Left ventricle myocardium superior (tissue), 1 donor: ENCODE measurements around the gene ROR1. TPM values are rescaled to one million over a fixed set of nuclear protein-coding genes. Genes with fewer than 3 reads are reported as not detected.

ENCODE experiments used
- ATAC-seq: fragments of 200-7000 bp; cut with Tn5 transposase; one replicate; pipeline ENCODE4 v1.9.1; 2020; ENCODE audit warnings: mild to moderate bottlenecking, moderate library complexity
- DNase-seq: peaks from one replicate; pipeline ENCODE4 v3.0.0-alpha.2; 2020
- intact Hi-C: fragments of 100-400 bp; cut with micrococcal nuclease; formaldehyde crosslinking; loops from one replicate; pipeline ENCODE4 v1.11.0; 2022
- total RNA-seq: library from RNA; stranded (reverse); fragmentation: NEBNext Ultra II Directional; extraction: Animal tissue kit (Norgen Biotek cat#: 25700); gene quantifications from one replicate; pipeline ENCODE4 v1.2.1, GENCODE V29; 2021
- donor health status: DM: no; HTN: yes; CAD: no; lungs with severe emphysema.

Gene ROR1
- total RNA-seq, 1 donor from 2014 or later = 9.0 TPM

DNA sequence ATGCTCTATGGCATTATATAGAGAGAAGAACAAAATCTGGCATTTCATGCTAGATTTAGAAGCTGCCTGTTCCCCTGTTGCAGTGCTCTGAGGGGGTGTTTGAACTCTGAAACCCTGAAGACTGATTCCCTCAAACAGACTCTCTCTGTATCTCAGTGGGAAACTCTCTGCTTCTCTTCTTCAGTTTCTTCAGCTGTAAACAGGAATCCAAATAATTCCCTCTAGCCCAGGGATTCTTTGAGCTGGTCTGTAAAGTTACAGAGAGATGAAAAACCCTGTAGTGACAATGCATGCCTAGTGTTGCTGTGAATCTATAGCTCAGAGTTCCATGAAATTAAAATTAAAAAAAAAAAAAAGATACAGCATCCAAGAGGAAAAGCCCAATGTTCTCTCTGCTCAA lies 17.0 kb upstream of the ROR1 start:
- intact Hi-C loops = no loop called here
- no peak for DNase-seq
- no peak for ATAC-seq

DNA sequence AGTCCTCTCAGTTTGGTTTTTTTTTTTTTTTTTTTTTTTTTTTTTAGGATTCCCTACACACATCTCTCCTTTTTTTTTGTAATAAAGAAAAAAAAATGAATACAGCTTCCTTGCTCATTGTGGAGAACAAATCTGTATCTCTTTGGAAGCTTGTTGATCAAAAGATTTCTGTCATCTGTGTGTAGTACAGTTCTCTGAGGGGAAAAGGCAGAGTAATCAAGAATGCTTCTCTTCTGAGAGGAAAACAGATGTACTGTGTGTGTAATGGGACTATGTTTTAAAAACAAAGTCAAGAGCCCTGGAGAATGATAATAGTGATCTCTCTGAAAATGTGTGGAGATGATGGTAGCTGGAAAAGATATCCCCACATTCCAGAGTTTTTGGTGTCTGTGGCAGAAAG lies 16.5 kb upstream of the ROR1 start:
- ATAC-seq = no peak
- intact Hi-C loops = no loop called here
- no peak for DNase-seq

DNA sequence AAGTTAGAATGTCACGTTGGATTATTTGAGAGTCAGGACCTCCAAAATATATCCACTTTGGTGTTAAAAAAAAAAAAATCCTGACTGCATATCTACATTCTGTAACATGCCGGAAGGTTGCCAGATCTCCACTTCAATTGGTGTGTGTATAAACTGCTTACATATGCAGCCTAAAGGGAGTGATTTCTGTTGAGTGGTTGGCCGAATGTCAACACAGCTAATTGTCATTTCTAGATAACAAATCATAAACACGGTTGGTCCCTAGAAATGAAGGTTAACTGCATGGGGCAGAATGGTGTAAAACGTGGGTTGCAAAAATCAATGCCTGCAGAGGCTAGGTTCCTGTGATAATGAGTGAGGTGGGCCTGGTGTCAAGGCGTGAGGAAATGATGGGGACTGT lies 15.0 kb upstream of the ROR1 start:
- DNase-seq = no peak
- ATAC-seq = no peak
- intact Hi-C loops = no loop called here

DNA sequence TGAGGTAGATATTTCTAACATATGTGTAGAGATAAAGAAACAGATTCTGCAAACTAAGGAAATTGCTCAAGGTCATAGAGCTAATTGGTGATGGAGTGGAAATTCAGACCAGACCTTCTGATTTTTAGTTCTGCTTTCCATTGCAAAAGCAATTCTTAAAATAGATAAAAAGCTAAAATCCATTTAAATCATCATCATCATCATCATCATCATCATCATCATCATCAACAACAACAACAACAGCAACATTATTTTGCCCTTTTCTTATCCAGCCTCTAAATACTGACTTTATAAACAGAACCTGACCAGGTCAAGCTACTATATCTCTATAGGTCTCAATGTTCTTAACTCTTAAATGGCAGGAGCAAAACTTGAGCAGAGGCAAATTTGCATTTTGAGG lies 14.0 kb upstream of the ROR1 start:
- DNase-seq (no peak), ATAC-seq (no peak)
- intact Hi-C loops = no loop called here

DNA sequence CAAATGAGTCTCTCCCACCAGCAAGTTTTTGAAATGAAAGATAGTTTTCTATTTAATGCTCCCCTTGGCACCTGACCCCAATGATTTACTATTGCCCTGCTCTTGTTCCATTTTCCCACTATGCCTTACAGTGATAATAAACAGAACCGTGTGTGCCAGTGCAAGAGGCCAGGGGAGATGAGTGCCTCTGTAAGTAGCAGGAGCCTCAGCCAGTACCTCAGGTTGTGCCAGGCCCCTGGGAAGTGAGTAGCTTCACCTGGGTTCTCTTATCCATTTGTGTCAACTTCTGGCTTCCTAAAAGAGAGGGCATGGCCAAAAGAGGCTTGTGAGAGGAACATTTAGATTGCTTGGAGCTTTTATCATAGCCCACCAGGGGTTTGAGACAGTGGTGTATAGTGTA lies 3.4 kb upstream of the ROR1 start:
- intact Hi-C loops = loop anchor here (10.0 kb wide), 2 partner anchors 144 to 364 kb away; no protein-coding TSS in a partner anchor
- DNase-seq (no peak), ATAC-seq (no peak)

DNA sequence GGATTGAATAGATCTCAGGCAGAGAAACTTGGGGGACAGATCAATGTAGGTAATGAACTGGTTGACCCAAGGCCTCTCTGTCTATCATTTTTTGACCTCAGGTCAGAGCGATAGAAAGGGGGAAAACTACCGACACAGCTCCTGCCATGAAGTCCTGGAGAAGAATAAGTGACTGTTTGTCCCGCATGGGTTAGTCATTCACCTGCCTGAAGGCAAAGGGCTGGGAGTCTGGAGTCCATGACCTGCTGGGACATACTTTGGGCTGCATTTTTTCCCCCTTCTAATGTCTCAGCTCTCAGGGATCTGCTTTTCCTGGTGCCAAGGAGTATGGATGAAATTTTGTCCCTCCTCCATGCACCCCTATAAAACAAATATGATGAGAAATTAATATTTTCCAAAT lies 1.6 kb upstream of the ROR1 start:
- DNase-seq (no peak), ATAC-seq (no peak)
- intact Hi-C loops = loop anchor here (10.0 kb wide), 2 partner anchors 143 to 363 kb away; no protein-coding TSS in a partner anchor

DNA sequence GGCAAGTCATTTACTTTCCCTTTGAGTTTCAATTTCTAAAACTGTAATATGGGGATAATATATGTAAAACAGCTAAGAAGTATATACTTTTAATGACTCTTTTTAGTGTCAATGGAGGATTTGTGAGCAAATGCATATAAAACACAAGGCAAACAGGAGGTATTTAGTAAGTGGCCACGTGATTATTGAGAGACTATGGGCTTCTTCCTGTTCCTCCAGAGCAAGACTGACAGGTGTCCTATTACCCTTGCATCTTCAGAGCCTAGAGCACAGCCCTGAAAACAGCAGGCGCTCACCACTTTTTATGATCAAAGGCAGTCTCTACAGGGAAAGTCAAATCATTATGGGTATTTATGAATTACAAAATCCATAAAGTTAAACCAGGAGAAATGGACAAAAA lies 941 bp upstream of the ROR1 start:
- intact Hi-C loops = loop anchor here (10.0 kb wide), 2 partner anchors 142 to 362 kb away; no protein-coding TSS in a partner anchor
- DNase-seq = no peak

DNA sequence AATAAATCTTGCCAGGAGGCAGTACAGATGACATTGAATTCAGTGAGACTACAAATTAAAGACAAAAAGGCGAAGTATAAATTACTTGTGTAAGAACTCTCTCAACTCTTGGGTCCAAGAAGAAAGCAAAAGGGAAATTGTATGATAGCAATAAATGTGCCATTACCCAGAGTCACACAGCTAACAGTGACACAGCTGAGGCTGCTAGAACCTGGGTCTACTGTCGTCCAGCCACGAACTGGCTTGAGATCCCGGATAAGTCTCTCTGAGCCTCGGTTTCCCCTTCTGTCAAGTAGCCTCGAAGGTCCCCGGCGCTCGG lies 362 bp upstream of the ROR1 start:
- intact Hi-C loops = loop anchor here (10.0 kb wide), 2 partner anchors 141 to 361 kb away; no protein-coding TSS in a partner anchor
- DNase-seq = no peak
- no peak for ATAC-seq

More for the DNA sequence above, 941 bp upstream of the ROR1 start:
- ATAC-seq = no peak

DNA sequence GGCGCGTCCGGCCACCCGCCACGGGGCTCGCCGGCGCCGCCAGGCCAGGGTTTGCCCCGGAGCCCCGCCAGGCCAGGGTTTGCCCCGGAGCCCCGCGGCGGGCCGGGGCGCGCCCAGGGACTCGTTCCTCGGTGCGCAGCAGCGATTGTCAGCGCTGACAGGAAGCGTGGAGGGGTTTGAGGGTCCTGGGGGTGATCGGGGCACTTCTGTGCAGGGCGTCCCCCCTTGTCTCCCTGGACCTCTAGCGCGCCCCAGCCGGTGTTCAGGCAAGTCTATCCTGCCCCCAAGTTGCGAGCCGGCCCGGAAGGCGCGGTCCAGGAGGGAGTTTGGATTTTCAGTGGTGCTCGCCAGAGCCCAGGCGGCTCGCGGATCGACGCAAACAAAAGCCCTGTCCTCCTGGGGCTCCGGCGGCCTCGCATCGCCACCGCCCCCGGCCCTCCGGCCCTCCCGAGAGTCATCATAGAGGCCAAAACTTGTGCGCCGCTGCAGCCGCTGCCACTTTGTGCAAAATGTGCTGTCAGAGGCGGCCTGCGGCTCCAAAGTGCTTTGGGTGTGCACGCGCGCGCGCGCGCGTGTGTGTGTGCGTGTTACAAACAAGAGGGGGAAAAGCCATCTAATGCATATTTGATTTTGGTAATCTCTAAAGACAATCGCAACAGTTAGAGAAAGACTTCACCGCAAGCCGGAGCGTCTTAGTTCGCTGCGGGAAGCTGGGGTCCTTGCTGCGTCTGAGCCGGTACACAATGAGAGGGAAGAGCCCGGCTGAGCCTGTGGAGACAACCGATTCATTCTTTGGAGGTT lies 1.0 kb downstream of the ROR1 start:
- DNase-seq = peak; percentile 67
- peak; percentile 37 for ATAC-seq
- intact Hi-C loops = loop anchor here (10.0 kb wide), 2 partner anchors 140 to 360 kb away; no protein-coding TSS in a partner anchor

DNA sequence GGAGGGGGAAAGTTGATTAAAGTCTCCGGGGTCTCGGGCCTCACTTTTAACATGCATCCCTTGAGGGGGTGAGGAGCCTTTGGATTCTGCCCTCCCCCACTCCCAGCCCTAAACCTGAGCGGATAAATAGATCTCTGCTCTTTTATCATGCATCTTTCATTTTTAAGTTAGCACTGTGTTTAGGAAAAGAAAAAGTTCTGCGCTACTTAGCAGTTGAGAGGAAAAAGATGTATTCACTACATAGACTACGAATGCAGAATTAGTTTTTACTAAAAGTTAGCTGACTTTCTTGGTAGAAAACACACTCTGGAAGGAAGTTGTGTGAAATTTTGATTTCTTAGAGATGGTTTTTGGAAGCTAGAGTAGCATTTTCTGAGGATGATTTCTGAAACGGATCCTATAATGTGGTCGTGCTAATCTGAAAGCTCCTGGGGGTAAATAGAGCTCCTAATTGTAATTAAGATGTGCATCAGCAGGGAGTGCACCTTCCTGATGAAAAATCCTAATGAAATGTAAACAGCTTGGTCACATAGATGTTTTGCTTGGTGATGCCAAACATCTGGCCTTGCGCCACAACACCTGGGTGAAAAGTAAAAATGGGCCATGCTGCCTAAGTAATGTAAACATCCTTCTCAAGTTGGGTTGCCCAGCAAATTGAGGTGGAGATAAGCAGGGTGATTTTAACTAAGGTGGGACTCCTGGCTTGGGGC lies 1.8 kb downstream of the ROR1 start:
- no peak for DNase-seq
- intact Hi-C loops = loop anchor here (10.0 kb wide), 2 partner anchors 139 to 359 kb away; no protein-coding TSS in a partner anchor
- ATAC-seq = no peak

DNA sequence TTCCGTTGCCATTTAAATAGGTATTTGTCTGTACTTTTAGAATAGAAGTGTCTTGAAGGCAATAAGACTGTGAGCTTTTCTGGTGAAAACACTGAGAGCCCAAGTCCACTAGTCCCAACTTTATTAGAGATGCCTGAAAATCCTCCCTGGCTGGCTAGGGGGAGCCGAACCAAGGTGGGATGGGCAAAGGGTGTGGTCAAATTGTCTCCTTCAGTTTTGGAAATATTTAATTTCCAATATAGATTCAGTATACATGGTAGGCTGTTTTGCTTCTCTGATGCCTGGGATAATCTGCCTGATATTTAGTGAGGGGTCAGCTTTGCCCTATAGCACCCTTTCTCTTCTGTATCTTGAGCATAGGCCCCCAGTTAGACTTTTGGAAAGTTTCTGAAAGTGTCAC lies 3.5 kb downstream of the ROR1 start:
- no peak for ATAC-seq
- DNase-seq = no peak
- intact Hi-C loops = loop anchor here (10.0 kb wide), 2 partner anchors 138 to 358 kb away; no protein-coding TSS in a partner anchor

DNA sequence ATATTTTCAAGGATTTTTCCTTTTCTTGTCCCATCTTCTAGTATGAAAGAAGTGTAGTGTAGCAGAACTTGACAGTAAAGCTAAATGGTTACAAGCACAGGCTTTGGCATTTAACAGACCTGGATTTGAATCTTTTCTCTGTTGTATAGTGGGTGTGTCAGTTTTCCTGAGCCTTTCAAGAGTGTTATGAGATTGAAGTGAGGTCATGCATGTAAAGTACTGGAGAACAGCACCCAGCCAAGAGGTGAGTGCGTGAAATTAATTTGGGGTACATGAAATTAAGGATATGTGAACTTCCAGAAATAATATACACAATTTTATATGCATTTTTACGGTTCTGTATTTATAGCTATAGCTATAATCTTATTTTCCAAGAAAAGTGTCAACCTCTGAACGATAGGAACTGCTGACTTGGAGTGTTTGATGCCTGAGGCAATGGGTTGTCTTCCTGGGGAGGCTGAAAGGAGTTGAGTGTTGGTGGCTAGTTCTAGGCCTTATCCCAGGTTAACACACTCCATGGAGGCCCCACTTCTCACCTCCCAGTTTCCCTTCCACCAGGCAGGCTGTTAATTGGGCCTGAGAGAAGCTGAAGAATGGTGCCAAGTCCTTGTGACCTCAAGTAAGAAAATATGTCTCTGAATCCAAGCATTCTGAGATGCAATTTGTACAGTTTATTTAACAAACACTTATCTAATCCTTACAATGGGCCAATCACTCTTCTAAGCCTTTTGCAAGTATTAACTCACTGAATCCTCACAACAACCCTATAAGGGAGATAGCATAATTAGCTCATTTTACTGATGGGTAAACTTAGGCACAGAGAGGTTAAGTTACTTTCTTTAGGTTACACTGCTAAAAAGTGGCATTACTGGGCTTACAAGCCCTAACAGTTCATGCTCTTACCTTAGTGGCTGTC lies 4.4 kb downstream of the ROR1 start:
- no peak for ATAC-seq
- intact Hi-C loops = loop anchor here (10.0 kb wide), 2 partner anchors 137 to 357 kb away; no protein-coding TSS in a partner anchor
- no peak for DNase-seq

DNA sequence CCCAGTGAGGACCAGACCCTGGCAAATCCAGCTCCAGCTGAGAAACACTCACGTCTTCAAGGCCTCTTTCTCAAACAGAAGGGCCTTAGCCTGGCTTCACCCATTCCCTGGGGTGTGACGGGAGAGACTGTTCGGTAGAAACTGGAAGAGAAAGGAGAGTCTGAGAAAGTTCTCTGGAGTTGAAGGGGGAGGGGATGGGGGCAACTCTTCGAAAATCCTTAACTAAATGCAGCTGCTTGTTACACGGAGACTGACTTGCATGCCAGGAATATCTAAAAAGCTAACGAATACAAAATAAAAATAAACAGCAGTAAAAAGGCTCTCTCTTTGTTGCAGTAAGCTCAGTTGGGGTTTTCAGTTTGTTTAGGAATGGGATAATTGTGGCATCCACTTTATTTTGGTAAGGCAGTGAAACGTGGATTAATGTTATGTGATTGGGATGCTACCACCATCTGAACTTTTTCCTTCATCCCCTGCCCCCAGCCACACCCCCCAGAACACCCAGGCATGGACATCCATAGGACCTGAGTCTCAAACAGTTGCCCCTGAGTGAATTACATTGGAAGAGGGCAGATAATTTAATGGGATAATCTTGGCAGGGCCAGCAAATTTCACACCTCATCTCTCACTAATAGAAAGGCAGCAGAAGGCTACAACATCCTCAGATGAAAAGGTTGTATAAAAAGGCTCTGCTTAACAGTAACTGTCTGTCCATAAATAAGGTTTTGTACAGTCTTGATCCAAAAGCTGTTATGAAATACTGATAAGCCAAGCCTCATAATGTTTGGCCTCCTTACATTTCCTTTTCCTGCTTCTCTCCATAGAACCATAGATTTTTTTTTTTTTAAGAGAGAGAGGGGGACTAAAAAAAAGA lies 5.8 kb downstream of the ROR1 start:
- DNase-seq (no peak), ATAC-seq (peak; percentile 34)
- intact Hi-C loops = loop anchor here (10.0 kb wide), 2 partner anchors 135 to 355 kb away; no protein-coding TSS in a partner anchor

DNA sequence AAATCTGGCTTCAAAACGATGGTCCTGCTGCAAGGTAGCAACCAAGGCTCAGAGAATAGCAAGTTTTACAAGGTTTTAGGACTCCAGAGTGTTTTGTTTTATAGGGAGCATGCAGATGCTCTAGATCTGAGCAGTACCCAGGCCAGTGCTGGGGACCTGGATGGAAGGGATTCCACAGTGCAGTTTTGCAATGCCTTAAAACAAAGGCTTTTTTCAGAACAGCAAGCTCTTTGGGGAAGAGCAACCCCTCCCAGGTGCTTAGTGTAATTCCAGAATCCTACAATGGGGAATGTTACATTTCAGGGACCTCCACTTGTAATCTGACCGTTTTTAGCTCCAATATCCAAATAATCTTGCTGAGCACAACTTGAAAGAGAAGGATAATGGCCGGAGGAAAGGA lies 6.7 kb downstream of the ROR1 start:
- DNase-seq (no peak), ATAC-seq (no peak)
- intact Hi-C loops = no loop called here

DNA sequence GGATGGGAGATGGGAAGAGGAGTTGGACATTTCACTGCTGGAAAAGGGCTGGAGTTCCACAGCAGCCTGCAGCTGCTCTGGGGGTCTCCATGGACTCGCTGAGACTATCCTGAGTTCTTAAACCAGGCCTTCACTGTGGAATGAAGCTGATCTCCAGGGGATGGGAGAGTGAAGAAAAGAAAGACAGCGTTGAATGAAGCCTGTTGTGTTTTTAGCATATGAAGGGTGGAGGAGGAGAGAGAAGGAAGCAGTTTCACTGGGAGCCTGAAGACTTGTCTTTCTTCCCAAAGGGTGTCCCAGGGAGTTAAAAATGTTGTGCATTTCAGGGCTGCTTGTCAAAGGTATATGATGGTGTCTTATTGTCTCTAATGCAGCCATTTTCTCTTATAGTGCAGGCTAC lies 9.2 kb downstream of the ROR1 start:
- ATAC-seq (no peak), DNase-seq (no peak)
- intact Hi-C loops = no loop called here

DNA sequence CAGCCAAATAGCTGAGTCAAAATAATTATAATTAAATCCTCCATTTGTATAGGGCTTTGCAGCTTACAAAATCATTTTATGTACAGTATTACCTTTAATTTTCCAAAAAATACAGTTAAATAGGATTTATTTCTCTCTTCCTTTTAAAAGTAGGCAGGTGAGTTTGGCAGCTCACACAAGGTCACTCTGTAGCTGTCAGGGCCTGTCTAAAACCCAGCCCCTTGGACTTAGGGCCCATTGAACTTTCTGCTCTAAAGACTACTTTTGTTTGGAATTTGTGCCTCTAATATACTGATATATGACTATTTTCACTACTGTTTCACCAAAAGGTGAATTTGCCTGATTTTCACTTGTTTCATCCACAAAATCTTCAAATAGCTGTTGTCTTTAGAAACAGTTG lies 10.3 kb downstream of the ROR1 start:
- no peak for DNase-seq
- intact Hi-C loops = no loop called here
- ATAC-seq = no peak

DNA sequence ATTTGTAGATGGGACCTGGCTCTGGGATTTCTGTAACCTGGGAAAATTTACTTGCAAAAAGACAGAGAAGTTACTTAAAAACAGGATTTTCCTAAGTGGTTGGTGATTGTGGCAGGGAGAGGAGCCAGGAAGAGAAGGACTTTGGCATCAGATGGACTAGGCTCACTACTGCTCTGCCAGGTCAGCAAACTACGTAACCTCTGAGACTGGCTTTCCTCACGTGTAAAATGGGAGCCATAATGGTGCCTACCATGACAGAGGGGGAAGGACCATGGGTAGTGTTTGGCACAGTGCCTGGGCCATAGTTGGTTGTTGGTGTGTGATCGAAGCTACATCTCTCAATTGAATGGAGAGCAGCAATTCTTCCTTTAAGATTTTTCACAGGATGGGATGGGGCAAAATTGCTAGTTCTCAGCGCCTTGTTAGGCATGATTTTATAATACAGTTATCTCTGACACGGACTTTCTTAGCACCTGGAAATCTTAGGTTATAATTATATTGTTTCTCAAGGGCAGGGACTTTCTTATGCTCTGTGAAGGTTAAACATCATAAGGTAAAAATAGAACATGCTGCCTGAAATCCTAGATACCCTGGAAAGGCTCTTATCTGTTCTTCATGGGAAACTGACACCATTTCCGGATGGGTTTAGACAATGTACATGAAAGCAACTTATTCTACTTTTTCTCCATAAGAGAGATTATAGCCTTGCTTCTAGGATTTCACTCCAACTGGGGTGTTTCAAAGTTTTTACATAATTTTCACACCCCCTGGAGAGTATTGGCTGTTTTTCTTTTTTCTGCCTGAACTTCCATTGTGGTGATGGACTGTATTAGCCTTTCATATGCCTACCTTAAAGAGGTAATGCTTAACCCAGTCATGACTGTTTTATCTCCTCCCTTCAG lies 10.9 kb downstream of the ROR1 start:
- ATAC-seq = peak; percentile 49
- intact Hi-C loops = no loop called here
- DNase-seq = no peak
